ENCODE data around the gene PLAGL2.
"Not testable (repeated sequence)": the region's sequence is repeated elsewhere in the genome, so short reads cannot be mapped to it uniquely, and the experiment has no call there.

The PLAGL2 gene

DNA sequence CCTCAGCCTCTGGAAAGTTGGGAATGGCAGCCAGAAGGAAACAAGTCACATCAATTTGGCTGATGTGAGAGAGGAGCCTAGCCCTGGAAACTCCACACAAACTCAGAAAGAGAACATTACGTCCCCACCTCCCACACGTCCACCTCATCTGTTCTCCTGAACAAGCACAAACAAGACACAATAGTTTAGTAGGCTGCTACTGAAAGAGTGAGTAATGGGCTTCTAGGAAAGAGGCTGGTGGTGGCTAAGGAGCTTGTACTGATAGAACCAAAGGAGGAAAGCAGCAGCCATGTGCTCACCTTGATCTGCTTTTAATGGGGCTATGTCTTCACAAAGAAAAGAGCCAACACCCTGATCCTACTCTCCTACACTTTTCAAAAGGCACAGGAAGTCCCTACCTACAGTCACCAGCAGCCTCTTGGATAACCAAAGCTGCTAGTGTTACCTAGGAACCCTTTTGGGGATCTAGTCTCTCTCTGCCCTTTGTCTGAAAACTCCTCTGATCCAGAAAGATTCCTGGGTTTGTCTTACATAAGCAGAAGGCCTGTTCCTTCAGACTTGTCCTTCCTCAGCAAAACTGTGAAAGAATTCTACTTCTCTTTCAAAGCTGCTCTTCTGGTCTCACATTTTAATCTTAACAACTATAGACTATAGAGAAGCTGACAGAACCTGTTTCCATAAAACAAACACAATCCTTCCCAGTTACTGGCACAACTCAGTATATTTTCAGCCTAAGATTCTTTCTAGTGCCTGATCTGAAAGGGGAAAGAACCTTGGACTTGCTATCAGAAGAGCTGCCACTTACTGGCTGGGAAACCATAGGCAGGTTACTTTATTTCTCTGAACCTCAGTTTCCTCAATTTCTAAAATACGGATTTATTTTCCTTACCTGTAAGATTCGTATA lies 3.1 kb downstream of the PLAGL2 start:
- DNase-seq (ENCODE audit: low read depth in 2 of 2), result peak in 1 of 2 donors; percentile 73

DNA sequence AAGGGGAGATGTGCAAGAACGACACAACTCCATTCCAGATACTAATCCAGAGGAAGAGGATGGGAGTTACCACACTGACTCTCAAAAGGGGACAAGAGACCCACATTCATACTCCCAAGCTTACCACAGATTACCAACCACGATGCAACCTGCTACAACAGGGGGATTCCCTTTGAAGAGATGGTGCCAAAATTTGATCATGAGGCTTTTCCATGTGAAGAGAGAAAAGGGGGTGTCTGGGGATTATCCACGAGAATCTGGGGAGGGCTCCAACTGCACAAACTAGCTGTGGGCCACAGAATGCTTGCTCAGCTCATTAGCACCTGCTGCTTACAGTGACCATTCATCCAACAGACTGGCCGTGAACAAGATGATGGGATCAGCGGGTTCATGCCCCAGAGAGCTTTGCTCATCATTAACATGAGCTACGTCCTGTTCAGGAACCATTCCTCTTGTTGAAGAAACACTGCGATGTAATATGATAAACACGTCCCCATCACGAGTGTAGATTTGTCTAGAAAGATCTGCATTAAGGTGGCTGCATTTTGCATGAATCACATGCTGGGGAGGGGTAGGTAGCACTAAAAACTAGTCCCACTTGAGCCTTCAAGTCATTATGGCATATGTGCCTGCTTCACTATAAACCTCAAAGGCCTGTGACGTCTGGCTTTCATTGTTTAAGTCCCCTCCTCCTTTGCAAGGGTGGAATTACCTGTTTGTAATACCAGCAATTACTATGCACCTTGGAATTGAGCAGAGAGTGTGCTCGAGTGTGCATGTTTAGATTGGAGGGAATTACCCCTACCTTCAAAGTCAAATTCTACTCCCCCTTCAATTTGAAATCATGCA lies 4.0 kb downstream of the PLAGL2 start:
- DNase-seq (ENCODE audit: low read depth in 2 of 2), result no peak

DNA sequence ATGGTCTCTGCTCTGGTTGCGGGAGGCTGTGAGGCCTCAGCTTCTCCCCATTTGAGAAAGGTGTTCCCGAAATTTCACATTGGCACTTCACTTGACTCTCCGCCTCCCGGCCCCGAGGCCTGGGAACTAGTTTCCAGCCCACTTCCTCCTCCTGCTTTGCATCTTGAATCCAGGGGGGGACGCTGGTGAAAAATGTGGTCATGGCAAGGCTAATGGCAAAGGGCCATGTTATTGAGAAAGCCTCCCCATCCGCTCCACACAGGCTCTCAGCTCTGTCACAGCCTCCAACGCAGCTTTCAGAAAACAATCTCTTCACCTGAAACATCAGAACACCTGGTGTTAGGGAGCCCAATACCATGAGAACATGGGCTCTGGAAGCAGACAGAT lies 5.6 kb downstream of the PLAGL2 start:
- no peak for DNase-seq (ENCODE audit: low read depth in 2 of 2)

DNA sequence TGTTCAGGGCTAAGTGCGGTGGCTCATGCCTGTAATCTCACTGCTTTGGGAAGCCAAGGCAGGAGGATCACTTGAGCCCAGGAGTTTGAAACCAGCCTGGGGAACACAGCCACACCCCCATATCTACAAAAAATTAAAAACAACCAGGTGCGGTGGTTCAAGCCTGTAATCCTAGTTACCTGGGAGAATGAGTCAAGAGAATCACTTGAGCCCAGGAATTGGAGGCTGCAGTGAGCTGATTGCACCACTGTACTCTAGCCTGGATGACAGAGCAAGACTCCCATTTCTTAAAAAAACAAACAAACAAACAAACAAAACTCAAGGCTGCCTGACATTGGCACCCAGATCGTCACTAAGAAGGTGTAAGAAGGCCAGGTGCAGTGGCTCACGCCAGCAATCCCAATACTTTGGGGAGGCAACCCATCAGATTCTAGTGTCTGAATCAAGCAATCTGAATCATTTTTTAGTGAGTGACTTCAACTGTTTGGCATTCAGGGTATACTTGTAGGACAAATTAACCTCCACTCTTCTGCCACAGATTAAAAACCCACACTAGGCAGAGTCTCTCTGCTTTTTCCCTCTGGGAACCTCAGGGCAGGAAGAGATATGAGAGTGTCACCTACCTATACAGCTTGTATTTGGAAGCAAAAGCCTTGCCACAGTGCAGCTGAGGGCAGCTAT lies 6.1 kb downstream of the PLAGL2 start:
- DNase-seq (ENCODE audit: low read depth in 2 of 2), result no peak

DNA sequence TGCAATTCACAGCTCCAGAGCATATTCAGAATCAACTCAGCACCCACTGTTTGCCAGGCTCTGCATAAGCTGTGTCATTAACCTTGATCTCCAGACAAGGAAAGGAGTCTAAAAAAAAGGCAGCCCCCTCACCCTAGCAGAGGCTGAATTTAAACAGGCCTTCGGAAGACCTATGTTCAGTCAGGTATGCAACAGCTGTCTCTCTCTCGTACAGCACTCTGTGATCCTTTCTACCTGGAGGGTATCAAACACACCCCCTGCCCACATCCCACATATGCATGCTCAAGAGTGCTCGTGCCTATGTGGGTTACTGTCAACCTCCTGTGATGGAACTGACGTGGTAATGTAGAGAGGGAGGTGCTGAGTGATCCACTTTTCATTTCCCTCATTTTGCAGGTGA lies 8.5 kb downstream of the PLAGL2 start:
- no peak for DNase-seq (ENCODE audit: low read depth in 2 of 2)

DNA sequence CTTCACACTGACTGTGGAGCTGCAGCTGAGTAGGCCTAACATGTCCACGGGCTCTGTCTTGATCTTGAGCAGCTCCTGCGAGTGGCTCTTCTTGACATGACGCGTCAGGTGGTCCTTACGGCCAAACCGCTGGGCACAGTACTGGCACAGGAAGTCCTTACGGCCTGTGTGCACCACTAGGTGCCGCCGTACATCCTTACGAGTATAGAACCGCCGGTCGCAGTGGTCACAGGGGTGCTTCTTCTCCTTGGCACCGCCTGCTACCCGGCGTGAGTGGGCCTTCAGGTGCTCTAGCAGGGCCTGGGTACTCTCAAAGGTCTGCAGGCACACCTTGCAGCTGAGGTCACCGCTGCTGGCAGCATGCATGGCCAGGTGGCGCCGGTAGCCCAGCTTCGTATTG lies 10.4 kb downstream of the PLAGL2 start:
- not testable (repeated sequence) for DNase-seq (ENCODE audit: low read depth in 2 of 2)

DNA sequence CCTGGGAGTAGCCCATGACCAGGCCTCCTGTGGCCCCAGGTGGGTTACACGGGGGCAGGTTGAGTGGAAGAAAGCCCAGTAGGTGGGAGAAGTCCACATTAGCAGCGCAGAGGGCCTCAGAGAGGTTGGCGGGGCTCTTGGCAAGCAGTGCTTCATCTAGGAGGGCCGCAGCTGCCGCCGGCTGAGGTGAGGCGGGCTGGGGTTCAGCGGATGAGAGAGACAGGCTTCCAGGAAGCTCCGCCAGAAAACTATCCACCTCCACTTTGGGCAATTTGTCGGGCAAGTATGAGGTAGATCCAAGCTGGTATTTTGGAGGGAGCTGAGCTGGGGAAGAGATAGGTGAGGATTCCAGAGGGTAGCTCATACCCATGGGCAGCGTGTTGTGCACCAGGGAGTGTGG lies 10.9 kb downstream of the PLAGL2 start:
- not testable (repeated sequence) for DNase-seq (ENCODE audit: low read depth in 2 of 2)

DNA sequence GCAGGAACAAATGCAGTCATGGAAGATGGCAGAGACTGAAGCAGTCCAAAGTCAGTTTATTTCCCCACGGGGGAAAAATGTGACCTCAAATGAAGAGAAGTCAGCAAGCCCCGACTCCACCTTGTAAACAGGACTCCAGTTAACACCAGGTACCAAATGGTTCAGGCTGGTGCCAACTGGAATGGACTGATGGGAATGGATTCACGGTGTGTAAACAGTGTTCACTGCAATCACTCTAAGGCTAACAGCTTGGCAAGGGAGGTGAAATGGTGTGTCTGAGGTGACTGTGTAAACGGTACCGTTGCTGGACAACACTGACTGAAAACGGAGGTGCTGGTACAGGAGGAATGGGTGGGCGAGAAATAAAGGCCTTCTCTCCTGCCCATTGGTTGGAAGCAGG lies 12.0 kb downstream of the PLAGL2 start:
- no peak for DNase-seq (ENCODE audit: low read depth in 2 of 2)

DNA sequence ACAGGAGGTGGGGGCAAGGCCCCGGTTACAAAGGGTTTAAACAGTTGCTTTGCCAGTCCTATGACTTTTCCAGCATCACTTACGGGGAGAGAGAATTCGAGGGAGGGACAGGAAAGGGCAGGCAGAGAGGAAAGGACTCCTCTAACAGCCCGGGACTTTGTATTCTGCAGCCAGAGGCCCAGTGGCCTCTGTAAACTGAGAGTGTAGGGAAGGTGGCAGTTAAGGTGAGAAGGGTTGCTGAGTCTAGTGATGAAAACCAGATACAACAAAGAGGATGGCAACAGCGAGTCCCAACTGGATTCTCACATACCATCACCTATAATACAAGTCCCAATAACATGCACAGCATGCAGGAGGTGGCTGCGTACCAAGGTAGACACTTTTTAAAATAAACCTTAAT lies 13.5 kb downstream of the PLAGL2 start:
- no peak for DNase-seq (ENCODE audit: low read depth in 2 of 2)

DNA sequence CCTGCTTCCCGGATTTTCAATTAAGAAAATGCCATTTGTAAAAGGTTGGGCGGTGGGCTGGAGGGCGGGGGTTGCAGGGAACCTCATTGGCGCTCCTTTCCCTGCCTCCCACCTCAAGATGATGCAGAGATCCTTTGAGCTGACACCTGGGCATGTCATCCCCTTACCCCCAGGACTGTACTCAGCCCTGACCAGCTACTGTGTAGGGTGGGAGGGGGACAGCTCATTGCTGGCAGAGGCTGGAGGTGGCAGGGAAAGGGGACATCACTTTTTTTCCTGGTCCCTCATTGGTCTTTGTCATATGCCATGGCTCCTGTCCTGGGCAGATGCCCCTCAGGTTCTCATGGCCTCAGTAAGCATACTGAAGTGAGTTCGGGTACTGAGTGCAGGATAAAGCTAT lies 14.2 kb downstream of the PLAGL2 start:
- not testable (repeated sequence) for DNase-seq (ENCODE audit: low read depth in 2 of 2)

DNA sequence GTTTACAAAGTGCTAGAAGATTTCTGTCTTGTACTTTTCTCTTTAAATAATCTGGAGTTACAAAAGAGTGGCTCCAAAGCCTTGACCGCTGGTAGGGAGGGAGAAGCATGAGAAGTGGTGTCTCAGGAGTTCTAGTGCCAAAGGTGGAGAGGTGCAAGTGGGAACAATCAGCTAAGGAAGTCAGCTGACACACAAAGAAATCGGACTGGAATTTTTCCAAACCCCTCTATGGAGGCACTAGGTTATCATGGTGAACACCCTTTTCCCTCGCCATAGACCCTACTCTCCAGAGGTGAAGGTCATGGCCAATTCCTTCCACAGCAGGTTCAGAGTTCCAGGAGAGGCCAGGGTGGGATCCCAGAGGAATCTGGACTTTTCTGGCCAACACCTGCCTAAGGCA lies 14.8 kb downstream of the PLAGL2 start:
- DNase-seq (ENCODE audit: low read depth in 2 of 2), result no peak

DNA sequence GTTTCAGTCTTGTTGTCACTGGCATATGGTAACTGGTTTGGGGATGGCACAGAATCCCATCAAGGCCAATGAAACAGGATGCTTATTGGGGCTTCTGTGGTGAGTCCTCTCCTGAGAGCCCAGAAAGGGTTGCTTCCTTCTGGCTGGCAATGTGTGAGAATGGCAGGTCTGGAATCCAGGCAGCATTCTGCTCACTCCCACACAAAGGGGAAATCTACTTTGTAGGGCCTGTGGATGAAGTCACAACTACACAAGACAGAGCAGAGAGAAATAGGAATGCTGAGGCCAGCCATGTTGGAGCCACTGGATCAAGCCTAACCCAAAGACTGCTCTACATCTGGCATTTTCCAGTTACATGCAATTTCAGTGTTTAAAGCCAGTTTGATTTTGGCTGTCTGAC lies 15.7 kb downstream of the PLAGL2 start:
- DNase-seq (ENCODE audit: low read depth in 2 of 2), result no peak

DNA sequence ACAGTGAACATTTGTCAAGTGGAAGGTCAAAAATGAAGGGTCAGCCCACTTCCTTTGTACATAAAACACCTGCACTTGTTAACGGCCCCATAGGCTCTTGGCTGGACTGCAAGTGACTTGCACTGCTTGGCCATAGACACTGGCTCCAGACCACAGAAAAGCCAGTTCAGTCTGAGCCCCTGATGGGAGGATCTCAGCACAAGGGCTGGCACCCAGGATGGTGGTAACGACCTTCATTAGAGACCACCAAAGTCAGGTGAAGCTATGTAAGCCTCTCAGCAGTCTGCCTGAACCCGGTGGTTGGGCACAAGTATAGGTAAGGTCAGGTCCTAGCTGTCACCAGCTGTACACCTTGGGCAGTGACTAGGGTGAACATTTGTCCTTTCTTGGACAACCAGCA lies 16.1 kb downstream of the PLAGL2 start:
- DNase-seq (ENCODE audit: low read depth in 2 of 2), result no peak

DNA sequence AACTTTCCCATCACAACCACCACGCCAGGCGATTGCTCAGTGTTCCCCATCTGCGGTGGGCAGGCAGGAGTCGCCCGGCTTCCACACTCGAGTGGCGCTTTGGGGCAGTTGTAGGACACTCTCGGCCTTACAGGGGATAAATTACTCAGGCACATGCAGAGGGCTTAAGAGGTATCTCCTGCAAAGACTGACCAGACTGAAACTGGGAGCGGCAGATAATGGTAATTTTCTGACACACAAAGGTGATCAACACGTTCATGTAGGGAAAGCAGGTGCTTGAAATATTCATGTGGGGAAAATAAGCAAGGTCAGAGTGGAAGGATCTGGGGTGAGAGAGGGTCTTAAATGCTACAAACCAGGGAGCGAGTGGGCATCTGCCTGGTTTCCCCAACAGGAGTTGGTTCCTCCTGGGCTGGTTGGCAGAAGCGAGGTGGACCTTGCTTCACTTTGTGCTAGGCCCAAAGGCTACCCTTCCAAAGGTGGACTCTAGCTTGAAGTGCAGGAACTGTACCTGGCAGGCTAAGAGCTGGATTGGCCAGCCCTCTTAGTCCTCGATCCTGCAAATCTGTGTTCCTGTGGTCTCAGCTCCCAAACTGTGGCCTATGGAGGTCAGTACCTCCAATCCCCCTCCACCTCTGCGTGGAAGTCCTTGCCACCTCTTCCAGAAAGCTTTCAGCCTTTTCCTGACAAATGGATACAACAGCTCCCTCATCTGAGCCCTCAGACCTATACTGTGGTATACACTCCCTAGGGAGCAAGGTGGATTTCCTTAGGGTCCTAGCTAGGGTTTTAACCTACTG lies 16.7 kb downstream of the PLAGL2 start:
- DNase-seq (ENCODE audit: low read depth in 2 of 2), result no peak

DNA sequence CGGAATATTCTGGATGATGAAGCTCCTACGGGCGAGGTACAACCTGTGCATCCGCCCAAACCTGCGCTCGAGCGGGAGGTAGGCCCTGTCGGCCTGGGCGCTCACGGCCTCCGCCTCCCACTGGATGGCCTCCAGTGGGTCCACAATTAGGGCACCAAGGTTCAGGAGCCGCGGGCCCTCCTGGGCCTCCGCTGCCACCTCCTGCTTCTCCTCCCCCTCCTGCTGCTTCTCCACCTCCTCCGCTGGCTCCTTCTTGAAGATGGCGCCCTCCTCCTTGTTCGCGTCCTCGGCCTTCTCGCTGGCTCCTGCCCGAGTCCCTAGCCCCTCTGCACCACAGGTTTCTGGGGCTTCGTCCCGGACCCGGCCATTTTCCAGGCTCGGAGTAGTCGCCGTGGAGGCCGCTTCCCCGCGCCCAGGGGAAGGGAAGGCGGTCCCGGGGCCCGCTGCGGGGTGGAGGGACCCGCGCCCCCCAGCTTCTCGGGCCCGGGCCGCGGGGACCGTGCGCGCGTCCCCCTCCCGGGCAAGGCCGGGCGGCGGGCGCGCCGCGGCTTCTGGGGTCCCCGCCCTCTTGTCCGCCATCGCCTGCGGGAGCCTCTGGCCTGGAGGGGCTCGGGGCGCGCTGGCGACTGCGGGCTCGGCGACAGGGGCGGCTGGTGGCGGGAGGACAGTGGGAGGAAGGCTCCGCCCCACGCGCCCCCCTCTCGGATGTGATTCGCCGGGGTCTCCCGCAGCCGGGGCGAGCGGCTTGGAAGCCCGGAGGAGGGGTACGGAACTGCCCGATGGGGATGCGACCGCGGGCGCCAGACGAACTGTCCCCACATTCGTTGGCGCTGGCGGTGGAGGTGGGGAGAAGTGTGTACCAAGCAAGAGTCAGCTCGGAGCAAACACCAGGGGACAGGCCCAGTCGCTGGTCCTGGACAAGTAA lies 17.6 kb downstream of the PLAGL2 start:
- DNase-seq (ENCODE audit: low read depth in 2 of 2), result no peak

DNA sequence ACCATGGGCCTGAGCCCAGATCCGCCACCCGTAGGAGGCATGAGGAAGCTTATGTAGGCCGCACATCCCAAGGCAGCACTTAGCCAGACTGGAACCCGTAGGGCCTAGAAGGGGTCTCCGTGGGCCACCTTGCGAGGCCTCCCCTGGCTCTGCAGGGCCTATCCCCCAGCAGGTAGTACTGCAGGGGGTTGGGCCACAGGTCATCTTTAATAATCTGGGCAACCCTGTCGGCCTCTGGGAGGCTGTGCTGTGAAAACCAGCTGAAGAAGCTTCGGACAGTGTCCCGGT lies 18.5 kb downstream of the PLAGL2 start:
- no peak for DNase-seq (ENCODE audit: low read depth in 2 of 2)

DNA sequence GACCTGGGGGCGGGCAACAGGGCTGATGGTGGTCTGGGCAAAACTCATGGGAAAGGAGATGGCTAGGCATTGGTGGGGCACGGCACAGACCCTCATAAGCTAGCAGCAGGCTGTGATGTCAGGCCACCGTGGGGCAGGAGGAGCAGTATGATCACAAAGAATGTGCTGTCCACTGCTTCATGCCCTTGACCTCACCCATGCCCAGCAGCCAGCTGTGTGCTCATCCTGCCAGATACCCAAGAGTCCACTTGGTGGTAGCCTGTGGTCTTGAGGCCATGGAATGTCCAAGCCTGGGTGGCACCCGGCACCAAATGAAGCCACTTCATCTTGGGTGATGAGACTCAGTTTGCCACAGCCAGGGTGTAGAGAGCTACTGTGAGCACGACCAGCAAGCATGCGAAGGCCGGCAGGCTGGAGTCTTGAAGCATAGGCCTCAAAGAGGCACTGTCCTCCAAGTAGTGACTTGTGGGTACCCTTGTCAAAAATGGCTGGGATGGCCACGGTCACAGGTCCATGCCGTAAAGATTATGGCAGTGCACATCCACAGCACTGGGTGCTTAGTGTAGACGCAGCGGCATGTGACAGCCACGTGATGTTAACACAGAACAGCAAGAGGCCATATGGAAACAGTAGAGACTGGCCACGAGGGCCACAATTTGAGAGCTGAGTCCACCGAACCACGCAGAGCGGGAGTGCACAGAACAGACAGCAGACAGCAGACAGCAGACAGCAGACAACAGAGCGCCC lies 19.0 kb downstream of the PLAGL2 start:
- DNase-seq (ENCODE audit: low read depth in 2 of 2), result no peak

DNA sequence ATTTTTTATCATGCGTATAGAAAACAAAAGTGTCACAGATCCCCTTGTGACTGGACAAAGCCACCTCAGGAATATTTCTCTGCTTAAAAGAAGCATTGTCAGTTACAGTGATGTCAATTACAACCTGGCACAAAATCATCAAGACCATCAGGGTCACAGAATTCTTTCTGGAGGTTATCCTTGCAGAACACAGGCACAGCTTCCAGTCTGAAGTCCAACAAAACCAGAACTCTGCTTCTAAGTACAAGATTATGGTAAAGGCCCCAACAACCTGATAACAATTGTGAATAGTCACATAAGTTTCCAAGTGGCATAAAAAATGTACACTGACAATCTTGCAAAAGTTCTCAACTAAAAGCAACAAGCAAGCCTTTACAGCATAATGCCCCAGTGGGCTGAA lies 21.0 kb downstream of the PLAGL2 start:
- no peak for DNase-seq (ENCODE audit: low read depth in 2 of 2)

DNA sequence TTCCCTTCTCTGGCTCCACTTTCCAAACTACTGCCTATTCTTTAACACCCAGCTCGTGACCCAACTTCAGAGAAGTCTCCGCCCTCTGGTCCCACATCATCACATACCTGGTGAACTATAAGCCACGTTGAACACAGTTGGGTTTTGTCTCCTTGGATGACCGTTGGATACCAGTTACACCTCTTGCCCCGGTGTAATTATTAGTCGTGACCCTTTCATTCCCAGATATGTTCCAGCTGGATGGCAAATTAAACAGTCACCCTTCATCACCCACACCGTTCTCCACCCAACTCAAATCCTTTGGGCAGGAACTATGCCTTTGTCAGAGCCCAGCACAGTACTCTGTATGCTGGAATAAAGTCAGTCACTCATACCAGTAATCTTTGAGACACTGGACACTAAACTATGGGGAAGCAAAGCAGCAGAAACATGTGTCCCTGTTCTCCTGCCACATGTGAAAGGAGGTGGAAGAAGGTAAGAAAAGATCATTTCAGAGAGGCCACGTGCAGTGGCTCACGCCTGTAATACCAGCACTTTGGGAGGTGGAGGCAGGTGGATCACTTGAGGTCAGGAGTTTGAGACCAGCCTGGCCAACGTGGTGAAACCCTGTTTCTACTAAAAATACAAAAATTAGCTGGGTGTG lies 22.5 kb downstream of the PLAGL2 start:
- no peak for DNase-seq (ENCODE audit: low read depth in 2 of 2)
